Measurements from ENCODE around the gene TSPAN18.
A peak's percentile ranks its signal among the peaks of the same experiment; 100 is the strongest.

The TSPAN18 gene

GRCh38 chr11:44777209-44778194 lies 50.7 kb downstream of the TSPAN18 start:
- no peak for DNase-seq (ENCODE audit: low spot score)

- no peak for DNase-seq (ENCODE audit: low spot score)
Measured at GRCh38 chr11:44778195-44779100, 51.7 kb downstream of the TSPAN18 start.

GRCh38 chr11:44779736-44780520 lies 53.2 kb downstream of the TSPAN18 start:
- no peak for DNase-seq (ENCODE audit: low spot score)

- no peak for DNase-seq (ENCODE audit: low spot score)
Measured at GRCh38 chr11:44780940-44781631, 54.3 kb downstream of the TSPAN18 start.

- DNase-seq (ENCODE audit: low spot score), result no peak
Measured at GRCh38 chr11:44781655-44782054, 54.9 kb downstream of the TSPAN18 start.

- DNase-seq (ENCODE audit: low spot score), result no peak
Measured at GRCh38 chr11:44782478-44782877, 55.7 kb downstream of the TSPAN18 start.

- DNase-seq (ENCODE audit: low spot score), result no peak
Measured at GRCh38 chr11:44784436-44784760, 57.6 kb downstream of the TSPAN18 start.

GRCh38 chr11:44784851-44785250 lies 58.1 kb downstream of the TSPAN18 start:
- no peak for DNase-seq (ENCODE audit: low spot score)

- DNase-seq (ENCODE audit: low spot score), result no peak
Measured at GRCh38 chr11:44785856-44786607, 59.3 kb downstream of the TSPAN18 start.

- no peak for DNase-seq (ENCODE audit: low spot score)
Measured at GRCh38 chr11:44787070-44787469, 60.3 kb downstream of the TSPAN18 start.

GRCh38 chr11:44787981-44788380 lies 61.2 kb downstream of the TSPAN18 start:
- DNase-seq (ENCODE audit: low spot score), result no peak

- no peak for DNase-seq (ENCODE audit: low spot score)
Measured at GRCh38 chr11:44788536-44789261, 61.9 kb downstream of the TSPAN18 start.

- no peak for DNase-seq (ENCODE audit: low spot score)
Measured at GRCh38 chr11:44789496-44789895, 62.7 kb downstream of the TSPAN18 start.

- DNase-seq (ENCODE audit: low spot score), result no peak
Measured at GRCh38 chr11:44790211-44790610, 63.4 kb downstream of the TSPAN18 start.

GRCh38 chr11:44791316-44791925 lies 64.7 kb downstream of the TSPAN18 start:
- no peak for DNase-seq (ENCODE audit: low spot score)

GRCh38 chr11:44792171-44792570 lies 65.4 kb downstream of the TSPAN18 start:
- DNase-seq (ENCODE audit: low spot score), result no peak

GRCh38 chr11:44793350-44794090 lies 66.8 kb downstream of the TSPAN18 start:
- peak; percentile 47 for DNase-seq (ENCODE audit: low spot score)

- DNase-seq (ENCODE audit: low spot score), result no peak
Measured at GRCh38 chr11:44795803-44796535, 69.2 kb downstream of the TSPAN18 start.
